SU-DHL-6 (cell line): Measurements from ENCODE around the gene JAM2.

ENCODE experiments used
- H2AFZ ChIP-seq: fragments of 200-600 bp; sonication (generic); 2 replicates; pipeline ENCODE4 v1.6.1; 2014; ENCODE audit warnings: low read depth, mild to moderate bottlenecking, moderate library complexity, mixed read lengths, antibody characterized with exemption, low read length; ENCODE audit not compliant: severe bottlenecking
- H3F3A ChIP-seq: fragments of 200-600 bp; shearing (Covaris generic); 2 replicates; pipeline ENCODE4 v1.6.0; 2016; ENCODE audit warnings: antibody characterized with exemption, mild to moderate bottlenecking; ENCODE audit not compliant: insufficient read depth
- H3K27ac ChIP-seq: fragments of 200-600 bp; sonication (generic); 2 replicates; pipeline ENCODE4 v1.5.1; 2016; ENCODE audit warnings: low read depth, mild to moderate bottlenecking, low read length, moderate library complexity, mixed read lengths
- H3K27me3 ChIP-seq: fragments of 200-600 bp; sonication (generic), shearing (Covaris generic); 2 replicates; pipeline ENCODE4 v1.6.0; 2014; ENCODE audit warnings: mild to moderate bottlenecking, low read length
- H3K36me3 ChIP-seq: fragments of 200-600 bp; sonication (generic); 2 replicates; pipeline ENCODE4 v1.6.1; 2014; ENCODE audit warnings: mild to moderate bottlenecking, low read length, mixed read lengths
- H3K4me2 ChIP-seq: fragments of 300-600, 200-600 bp; shearing (Covaris generic), sonication (generic); 2 replicates; pipeline ENCODE4 v1.6.0; 2014; ENCODE audit warnings: low read length, low read depth, mild to moderate bottlenecking; ENCODE audit not compliant: poor library complexity, severe bottlenecking
- H3K4me3 ChIP-seq: fragments of 200-600 bp; sonication (generic); 2 replicates; pipeline ENCODE4 v1.5.1; 2014; ENCODE audit warnings: antibody characterized with exemption, low read length, mild to moderate bottlenecking, mixed read lengths; ENCODE audit not compliant: insufficient read depth, poor library complexity, severe bottlenecking
- H3K79me2 ChIP-seq: fragments of 200-600 bp; sonication (generic); 2 replicates; pipeline ENCODE4 v1.6.1; 2014; ENCODE audit warnings: mild to moderate bottlenecking, low read length, moderate library complexity; ENCODE audit not compliant: insufficient read depth
- H3K9ac ChIP-seq: fragments of 200-600 bp; sonication (generic); 2 replicates; pipeline ENCODE4 v1.7.0; 2014; ENCODE audit warnings: mild to moderate bottlenecking, low read length
- H3K9me2 ChIP-seq: fragments of 200-600 bp; sonication (generic); replicated peaks from 2 replicates; pipeline ENCODE4 v1.6.1; 2014; ENCODE audit warnings: low read length; ENCODE audit not compliant: insufficient read depth
- H3K9me3 ChIP-seq: fragments of 200-600 bp; sonication (generic); 2 replicates; pipeline ENCODE4 v1.6.1; 2014; ENCODE audit warnings: low read length, mixed read lengths; ENCODE audit not compliant: insufficient read depth
- H4K20me1 ChIP-seq: fragments of 200-600 bp; sonication (generic); 2 replicates; pipeline ENCODE4 v1.6.1; 2014; ENCODE audit warnings: low read depth, mild to moderate bottlenecking, antibody characterized with exemption, low read length, moderate library complexity, mixed read lengths
- EZH2phosphoT487 ChIP-seq: fragments of 200-600 bp; sonication (generic), shearing (Covaris generic); conservative IDR thresholded peaks from 2 replicates; pipeline ENCODE4 v1.6.1; 2018; ENCODE audit warnings: mild to moderate bottlenecking, antibody characterized with exemption, low read length, moderate library complexity, mixed read lengths
- TF ChIP-seq, protein P1 (sequence below): fragments of 200-600 bp; sonication (generic); IDR thresholded peaks from one replicate; pipeline ENCODE4 v1.5.1; 2017; ENCODE audit warnings: antibody characterized with exemption, mild to moderate bottlenecking, low read length, moderate library complexity; ENCODE audit not compliant: insufficient read depth, poor library complexity, severe bottlenecking

Gene JAM2

DNA sequence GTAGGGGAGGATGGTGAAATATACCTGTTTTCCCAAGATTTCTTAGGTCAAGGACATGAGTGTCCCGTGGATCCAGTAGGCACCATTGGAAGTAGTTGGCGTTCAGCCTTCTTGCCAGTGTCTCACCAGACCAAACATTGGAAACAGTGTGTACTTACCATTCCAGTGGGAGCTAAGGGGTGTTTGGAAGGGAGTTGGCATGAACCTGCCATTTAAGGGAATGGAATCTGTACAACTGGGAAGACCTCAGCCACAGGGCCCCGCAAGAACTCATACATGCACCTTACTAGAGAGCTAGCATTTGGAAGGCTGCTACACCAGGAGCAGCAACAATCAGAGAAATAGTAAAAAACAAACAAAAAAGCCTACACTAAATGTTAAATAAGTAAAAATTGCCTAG lies 82.9 kb downstream of the JAM2 start:
- Histone ChIP-seq H2AFZ (no peak overlapping the region), H3K79me2 (0 out of 2 replicates have a peak, but pooled peaks cover 5% of the 10 kb centered on the region), H3K9ac (no peak overlapping the region), H3K9me3 (no peaks in the 10 kb centered on the region), H3K9me2 (no peaks in the 10 kb centered on the region), H3K27me3 (no peaks in the 10 kb centered on the region), H3K4me2 (no peak overlapping the region), H3K36me3 (peaks cover 30% of the 10 kb centered on the region; the same call in 1 of the 2 replicates), H3K27ac (no peak overlapping the region), H3K4me3 (no peak overlapping the region), H3F3A (no peaks in the 10 kb centered on the region), H4K20me1 (no peaks in the 10 kb centered on the region)
- TF ChIP-seq, protein P1, sequence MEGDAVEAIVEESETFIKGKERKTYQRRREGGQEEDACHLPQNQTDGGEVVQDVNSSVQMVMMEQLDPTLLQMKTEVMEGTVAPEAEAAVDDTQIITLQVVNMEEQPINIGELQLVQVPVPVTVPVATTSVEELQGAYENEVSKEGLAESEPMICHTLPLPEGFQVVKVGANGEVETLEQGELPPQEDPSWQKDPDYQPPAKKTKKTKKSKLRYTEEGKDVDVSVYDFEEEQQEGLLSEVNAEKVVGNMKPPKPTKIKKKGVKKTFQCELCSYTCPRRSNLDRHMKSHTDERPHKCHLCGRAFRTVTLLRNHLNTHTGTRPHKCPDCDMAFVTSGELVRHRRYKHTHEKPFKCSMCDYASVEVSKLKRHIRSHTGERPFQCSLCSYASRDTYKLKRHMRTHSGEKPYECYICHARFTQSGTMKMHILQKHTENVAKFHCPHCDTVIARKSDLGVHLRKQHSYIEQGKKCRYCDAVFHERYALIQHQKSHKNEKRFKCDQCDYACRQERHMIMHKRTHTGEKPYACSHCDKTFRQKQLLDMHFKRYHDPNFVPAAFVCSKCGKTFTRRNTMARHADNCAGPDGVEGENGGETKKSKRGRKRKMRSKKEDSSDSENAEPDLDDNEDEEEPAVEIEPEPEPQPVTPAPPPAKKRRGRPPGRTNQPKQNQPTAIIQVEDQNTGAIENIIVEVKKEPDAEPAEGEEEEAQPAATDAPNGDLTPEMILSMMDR = no peak
- TF ChIP-seq EZH2phosphoT487 = no peak

DNA sequence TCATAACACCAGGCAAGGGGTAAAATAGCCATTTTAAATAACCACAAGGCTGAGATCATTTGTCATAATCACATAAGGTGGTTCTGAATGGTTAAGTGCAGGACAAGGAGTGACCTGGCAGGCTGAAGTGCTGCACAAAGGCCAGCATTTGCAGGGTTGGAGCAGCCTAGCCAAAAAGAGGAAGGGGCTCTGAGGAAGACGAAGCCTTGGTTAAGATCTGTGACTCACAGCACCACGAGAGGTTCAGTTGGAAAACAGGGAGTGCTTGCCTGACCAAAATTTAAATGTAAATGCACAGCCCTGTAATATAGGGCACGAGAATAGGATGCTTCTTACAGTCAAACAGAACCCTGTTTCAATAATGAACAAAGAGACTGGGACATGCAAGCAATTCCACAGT lies 83.6 kb downstream of the JAM2 start:
- H3K36me3 ChIP-seq = peaks cover 36% of the 10 kb centered on the region; the same call in 1 of the 2 replicates
- no peaks in the 10 kb centered on the region for H3K27me3 ChIP-seq
- H3K9me2 ChIP-seq = no peaks in the 10 kb centered on the region
- H3K9ac ChIP-seq = no peak overlapping the region
- TF ChIP-seq, protein P1 = no peak
- TF ChIP-seq EZH2phosphoT487 = no peak
- no peaks in the 10 kb centered on the region for H4K20me1 ChIP-seq
- no peak overlapping the region for H2AFZ ChIP-seq
- peaks cover 10% of the 10 kb centered on the region; the same call in 1 of the 2 replicates for H3K79me2 ChIP-seq
- H3F3A ChIP-seq = no peaks in the 10 kb centered on the region
- H3K9me3 ChIP-seq = no peaks in the 10 kb centered on the region
- H3K4me2 ChIP-seq = no peak overlapping the region
- no peak overlapping the region for H3K27ac ChIP-seq
- no peak overlapping the region for H3K4me3 ChIP-seq

DNA sequence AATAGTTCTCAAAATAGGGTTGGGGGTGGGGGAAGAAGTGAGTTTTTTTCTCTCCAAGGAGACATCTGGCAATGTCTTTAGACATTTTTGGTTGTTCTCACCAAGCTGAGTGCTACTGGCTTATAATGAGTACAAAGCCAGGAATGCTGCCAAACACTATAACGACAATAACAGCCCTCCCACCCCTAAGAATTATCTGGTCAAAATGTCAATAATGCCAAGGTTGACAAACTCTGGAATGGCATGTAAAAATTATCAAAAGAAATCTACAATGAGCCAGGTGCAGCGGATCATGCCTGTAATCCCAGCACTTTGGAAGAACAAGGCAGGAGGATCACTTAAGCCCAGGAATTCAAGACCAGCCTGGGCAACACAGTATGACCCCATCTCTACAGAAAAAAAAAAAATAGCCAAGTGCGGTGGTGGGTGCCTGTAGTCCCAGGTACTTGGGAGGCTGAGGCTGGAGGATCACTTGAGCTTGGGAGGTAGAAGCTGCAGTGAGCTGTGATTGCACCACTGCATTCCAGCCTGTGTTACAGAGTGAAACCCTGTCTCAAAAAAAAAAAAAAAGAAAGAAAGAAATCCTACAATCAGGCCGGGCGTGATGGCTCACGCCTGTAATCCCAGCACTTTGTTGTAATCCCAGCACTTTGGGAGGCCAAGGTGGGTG lies 93.2 kb downstream of the JAM2 start:
- no peaks in the 10 kb centered on the region for H3K9me3 ChIP-seq
- H4K20me1 ChIP-seq = no peaks in the 10 kb centered on the region
- peaks cover 22% of the 10 kb centered on the region; the same call in 1 of the 2 replicates for H3K36me3 ChIP-seq
- no peak overlapping the region for H2AFZ ChIP-seq
- peaks cover 13% of the 10 kb centered on the region for H3F3A ChIP-seq
- no peak overlapping the region for H3K4me3 ChIP-seq
- no peak overlapping the region for H3K4me2 ChIP-seq
- no peak overlapping the region for H3K9ac ChIP-seq
- H3K79me2 ChIP-seq = peaks cover 72% of the 10 kb centered on the region
- no peaks in the 10 kb centered on the region for H3K27me3 ChIP-seq
- no peaks in the 10 kb centered on the region for H3K9me2 ChIP-seq
- TF ChIP-seq, protein P1 = no peak
- TF ChIP-seq EZH2phosphoT487 = no peak
- H3K27ac ChIP-seq = no peak overlapping the region
